GM18502 (cell line): ENCODE results near the gene QSOX2.

Source experiments
- ATAC-seq: cut with Tn5 transposase; IDR thresholded peaks from one replicate; pipeline ENCODE4 v1.9.1; 2021; ENCODE audit warnings: mild to moderate bottlenecking; ENCODE audit not compliant: unreplicated experiment, poor library complexity

Gene QSOX2

DNA sequence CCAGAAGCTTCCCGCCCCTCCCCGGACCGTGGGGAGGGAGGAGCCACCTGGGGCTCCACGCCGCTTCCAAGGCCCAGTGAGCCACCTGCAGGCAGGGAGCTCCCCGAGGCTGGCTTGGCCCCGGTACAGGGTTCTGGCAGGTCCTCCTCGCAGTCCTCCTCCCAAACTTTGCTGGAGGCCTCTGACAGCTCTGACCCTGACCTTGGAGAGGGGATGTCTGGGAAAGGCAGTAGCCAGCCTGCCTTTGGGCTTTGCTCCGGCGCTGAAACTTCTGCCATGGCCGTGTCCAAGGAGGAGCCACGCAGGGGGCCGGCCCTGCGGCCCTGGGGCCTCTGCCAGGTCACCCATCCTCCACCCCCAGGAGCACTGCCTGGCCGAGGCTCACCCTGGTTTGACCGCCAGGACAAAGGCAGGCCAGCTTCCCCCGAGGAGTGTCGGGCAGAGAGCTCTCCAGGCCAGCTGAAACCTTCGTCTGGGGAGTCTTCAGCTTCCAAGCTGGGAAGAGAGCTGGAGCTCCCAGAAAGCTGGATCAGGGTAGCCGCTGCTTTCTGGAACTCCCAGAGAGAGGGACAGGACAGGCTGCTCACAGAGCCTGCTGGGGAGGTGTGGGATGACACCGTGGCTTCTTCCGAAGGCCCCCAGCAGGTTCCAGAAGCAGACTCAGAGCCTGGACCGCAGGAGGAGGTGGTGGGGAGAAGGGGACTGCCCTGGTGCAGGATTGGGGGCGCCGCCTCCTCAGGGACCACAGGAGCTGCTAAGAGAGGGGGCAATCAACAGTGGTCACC is 9.0 kb upstream of the QSOX2 start:
- no peak for ATAC-seq

DNA sequence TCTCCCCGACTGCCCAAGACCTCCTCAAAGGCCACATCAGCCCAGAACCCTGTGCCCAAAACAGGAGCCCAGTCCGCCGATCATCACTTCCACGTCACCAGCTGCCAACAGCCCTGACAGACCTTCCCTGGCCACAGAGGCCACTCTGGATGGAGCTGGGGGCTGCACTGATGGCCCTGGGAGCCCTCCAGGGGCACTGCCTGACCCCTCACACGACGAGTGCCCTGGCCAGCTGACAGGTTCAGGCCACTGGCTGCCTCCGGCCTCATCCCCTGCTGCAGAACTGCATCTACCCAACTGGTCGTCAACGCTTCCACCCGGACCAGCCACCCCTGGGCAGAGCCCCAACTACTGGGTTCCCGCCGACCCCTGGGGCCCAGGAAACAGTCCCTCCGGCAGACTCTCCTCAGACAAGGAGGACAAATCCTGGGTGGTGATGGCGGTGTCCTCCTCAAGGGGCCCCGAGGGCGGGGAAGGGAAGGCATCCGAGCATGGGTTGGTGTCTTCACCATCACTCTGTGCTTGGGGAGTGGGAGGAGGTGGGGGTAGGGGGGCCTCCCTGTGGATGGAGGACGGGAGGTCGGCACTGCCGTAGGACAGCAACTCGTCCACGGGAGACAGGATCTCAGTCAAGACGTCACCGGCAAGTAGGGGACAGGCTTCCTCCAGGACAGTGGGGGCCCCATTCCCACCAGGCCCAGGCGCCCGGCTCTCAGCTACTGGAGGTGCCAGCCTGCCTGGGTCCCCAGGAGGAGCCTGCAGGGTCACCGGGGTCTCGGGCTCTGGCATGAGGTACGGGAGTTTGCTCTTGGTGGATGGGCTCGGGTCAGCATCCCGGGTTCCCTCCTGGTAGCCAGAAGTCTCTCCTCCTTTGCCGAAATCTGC is 7.9 kb upstream of the QSOX2 start:
- no peak for ATAC-seq

DNA sequence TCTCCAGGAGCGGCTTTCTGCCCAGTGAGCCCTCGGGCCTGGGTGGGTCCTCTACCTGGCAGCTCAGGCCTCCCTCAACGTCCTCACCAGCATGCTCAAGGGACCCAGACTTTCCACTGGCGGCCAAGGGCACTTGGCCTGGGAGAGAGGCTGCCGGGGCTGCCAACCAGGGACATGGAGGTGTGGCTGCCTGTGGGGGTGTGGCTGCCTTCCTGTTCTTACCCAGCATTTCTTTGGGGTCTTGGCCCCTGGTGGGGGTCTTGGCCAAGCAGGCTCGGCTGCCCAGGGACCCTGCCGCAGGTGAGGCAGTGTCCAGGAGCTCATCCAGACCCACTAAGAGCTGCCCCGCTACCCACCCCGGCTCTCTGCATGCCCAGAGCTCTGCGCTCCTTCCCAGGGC is 7.2 kb upstream of the QSOX2 start:
- no peak for ATAC-seq

DNA sequence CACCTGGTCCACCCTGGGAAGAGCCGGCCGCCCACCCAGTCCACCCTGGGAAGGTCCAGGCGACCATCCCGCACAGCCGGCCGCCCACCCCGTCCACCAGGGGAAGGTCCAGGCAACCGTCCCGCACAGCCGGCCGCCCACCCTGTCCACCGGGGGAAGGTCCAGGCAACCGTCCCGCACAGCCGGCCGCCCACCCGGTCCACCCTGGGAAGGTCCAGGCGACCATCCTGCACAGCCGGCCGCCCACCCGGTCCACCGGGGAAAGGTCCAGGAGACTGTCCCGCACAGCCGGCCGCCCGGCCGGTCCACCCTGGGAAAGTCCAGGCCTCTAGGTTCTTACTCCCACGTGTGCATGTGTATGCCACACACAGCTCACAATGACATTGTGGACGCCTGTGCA is 6.7 kb upstream of the QSOX2 start:
- ATAC-seq: no peak

DNA sequence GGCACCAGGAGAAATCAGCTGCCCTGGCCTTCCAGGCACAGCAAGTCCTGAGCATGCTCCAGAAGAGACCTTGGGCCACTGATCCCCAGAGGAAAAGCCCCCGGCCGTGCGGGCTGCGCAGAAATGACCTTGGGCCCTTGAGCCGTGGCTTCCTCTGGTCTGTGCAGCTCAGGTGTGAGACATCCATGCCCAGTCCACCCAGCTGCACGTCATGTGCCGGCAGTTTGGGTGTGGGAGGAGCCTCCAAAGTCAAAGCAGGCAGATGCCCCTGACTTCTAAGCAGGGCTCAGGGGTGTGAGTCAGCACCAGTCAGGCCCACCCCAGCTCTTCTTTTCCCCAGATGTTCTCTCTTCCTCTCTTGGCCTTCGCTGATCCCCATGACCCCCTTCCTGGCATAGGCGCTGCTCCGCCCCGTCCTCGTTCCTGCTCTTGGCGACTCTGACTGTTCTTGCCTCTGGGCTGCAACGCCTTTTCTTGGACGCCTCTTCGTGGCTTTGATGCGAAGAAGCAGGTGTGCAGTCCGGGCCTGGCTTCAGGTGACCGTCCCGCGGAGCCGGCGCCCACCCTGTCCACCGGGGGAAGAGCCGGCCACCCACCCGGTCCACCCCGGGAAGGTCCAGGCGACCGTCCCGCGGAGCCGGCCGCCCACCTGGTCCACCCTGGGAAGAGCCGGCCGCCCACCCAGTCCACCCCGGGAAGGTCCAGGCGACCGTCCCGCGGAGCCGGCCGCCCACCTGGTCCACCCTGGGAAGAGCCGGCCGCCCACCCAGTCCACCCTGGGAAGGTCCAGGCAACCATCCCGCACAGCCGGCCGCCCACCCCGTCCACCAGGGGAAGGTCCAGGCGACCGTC is 5.9 kb upstream of the QSOX2 start:
- ATAC-seq: no peak

DNA sequence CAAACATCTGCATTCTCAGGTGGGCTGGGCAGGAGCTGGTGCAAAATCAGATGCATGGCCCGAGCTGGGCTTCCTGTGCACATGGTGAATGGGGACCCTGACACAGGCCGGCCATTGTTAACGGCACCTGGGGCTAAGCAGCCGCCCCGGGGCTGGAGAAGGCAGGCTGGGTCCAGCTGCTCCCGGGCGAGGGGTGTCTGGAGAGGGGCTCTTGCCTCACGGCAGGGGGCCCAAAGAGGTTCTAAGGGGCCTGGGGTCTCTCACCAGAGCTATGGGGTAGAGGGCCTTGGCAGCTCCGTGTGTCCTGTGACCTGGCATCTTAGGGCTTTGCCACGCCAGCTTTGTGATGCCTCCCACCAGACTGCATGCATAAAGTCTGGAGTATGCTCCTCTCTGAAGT is 5.1 kb upstream of the QSOX2 start:
- ATAC-seq: no peak

DNA sequence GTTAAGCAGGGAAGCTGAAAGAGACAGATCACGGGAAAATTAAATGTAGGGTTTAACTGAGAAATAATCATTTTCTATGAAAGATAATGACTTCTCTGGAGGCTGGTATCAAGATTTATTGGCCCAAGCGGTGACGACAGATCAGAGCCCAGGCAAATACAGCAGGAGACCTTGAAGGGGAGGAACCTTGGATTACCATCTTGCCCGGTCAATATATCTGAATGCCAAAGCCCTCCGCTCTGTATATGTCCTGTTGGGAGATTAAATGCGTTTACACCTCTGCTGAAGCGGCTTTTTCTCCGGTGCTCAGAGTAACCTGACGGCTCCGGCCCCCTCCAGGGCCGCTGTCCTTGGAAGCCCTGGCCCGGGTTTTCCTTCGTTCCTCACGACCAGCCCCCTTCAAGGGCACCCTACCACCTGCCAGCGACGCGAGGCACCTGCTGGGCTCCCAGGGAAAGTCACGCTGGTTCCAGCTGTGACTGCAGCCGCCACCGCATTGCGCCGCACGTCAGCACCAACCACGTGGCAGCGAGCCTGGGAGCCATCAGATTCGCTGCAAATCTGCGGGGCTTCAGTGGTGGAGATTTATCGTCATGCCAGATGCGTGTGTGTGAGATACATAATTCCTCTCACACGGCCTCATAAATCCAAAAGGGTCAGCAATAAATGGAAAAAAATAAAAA is 4.4 kb upstream of the QSOX2 start:
- no peak for ATAC-seq

DNA sequence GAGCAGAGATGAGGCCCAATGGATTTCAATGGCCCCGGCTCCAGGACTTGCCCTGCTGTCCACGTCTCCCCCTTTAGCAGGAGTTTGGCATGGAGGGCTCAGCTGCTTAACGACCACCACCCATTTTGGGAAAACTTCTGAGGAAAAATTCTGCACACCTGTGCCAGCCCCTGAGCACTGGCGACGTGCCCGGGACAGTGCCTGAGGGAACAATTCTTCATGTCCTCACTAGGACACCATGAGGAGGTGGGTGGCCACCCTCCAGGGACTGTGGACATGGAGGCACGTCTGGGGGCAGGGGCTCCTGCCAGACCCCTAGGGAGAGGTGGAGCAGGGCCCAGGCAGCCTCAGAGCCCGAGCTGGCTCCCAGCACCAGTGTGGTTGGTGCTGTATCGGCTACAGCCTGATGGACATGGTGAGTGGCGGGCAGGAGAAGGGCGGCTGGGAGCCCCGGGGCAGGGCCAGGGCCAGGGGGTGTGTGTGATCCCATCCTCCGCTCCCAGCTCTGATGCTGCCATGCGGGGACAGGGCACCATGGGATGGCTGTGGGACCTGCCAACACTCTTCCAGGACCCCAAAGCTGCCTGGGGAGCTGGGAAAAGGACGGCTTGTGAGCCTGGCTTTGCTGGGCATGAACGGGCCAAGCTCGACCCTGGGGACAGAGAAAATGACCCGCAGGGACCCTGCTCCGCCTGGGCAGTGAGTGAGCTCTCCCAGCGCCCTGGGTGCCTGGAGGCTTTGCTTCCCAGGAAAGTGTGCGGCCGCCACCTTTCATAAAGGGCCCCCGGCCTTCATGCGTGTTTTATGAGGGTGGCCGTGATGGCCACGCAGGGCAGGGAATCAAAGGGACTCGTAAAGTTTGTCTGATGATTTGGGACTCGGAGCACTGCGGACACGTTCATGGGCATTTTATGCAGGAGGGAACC is 3.6 kb upstream of the QSOX2 start:
- ATAC-seq: no peak

GRCh38 chr9:136247947-136248637 is 2.5 kb upstream of the QSOX2 start:
- no peak for ATAC-seq

GRCh38 chr9:136247551-136247916 is 1.9 kb upstream of the QSOX2 start:
- no peak for ATAC-seq

- no peak for ATAC-seq
These were observed 1.4 kb upstream of the QSOX2 start for GRCh38 chr9:136246849-136247550.

DNA sequence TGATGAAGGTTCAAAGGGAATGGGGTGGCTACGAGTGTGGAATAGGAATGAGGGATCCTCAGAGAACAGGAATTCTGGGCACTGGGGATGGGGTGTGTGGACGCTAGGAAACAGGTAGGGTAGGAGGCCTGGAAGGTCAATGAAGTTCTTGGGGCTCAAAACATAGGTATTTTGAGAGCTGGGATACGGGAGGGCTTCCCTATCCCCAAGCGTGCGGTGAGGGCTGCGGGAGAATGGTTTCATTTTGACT is 718 bp downstream of the QSOX2 start:
- ATAC-seq: no peak

GRCh38 chr9:136244122-136244968 is 1.3 kb downstream of the QSOX2 start:
- ATAC-seq: no peak

DNA sequence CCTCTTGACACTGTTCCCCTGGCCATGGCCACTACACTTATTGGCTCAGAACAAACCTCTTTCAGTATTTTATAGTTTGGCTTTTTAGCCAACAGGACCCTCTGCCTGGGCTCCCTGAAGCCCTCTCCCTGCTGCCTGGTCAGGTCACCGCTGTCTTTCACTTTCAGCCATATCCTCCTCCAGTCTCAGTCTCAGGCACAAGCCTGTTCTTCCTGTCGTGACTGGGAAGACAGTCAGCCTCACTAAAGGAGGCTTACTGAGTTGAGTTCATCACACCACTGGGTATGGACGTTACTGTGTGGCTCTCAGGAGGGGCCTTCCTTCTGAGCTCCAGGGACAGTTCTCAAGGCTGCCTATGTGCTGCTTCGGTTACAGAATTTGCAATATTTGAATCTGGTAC is 2.0 kb downstream of the QSOX2 start:
- ATAC-seq: no peak

DNA sequence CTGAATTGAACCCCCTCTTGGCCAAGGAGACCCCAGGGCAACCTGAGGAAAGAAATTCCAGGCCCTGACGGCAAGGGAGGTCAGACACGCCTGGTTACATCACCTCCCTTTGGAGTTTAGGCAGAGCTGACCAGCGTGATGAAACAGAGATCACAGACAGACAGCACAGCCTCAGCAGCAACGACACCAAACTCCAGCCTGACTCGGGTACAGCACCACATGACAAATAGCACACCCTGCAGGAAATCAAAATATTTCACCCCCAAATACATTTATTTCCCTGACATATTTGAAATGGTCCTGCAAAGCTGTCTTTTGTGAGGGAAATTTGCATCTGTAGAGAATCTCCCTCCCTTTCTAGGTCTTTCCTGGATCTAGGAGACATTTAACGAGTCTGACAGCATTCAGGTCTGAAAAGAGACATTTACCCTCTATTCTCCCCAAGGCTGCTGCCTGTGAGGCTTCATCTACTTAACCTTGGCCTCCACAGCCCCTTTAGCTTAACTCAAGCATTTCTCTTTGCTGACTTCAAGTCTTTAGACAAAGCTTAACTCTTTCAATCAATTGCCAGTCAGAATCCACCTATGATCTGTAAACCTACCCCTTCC is 2.6 kb downstream of the QSOX2 start:
- no peak for ATAC-seq

GRCh38 chr9:136242248-136242647 is 3.4 kb downstream of the QSOX2 start:
- ATAC-seq: no peak

GRCh38 chr9:136241542-136241941 is 4.1 kb downstream of the QSOX2 start:
- no peak for ATAC-seq
